GM19438 (cell line): Measurements from ENCODE around the gene FOXF1.

Experiments used
- ATAC-seq: cut with Tn5 transposase; IDR thresholded peaks from one replicate; pipeline ENCODE4 v1.9.1; 2021; ENCODE audit warnings: low read depth; ENCODE audit not compliant: unreplicated experiment

Gene FOXF1

DNA sequence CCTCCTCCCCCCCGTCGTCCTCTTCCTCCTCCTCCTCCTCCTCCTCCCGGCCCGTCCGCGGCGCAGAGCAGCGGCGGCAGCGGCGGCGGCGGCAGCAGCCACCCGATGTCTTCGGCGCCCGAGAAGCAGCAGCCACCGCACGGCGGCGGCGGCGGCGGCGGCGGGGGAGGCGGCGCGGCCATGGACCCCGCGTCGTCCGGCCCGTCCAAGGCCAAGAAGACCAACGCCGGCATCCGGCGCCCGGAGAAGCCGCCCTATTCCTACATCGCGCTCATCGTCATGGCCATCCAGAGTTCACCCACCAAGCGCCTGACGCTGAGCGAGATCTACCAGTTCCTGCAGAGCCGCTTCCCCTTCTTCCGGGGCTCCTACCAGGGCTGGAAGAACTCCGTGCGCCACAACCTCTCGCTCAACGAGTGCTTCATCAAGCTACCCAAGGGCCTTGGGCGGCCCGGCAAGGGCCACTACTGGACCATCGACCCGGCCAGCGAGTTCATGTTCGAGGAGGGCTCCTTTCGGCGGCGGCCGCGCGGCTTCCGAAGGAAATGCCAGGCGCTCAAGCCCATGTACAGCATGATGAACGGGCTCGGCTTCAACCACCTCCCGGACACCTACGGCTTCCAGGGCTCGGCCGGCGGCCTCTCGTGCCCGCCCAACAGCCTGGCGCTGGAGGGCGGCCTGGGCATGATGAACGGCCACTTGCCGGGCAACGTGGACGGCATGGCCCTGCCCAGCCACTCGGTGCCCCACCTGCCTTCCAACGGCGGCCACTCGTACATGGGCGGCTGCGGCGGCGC, at the start of gene FOXF1:
FOXF1 (plus strand) TSS at position 63 of the 797 bp plus-strand sequence; CDS start at position 106, 43 bp downstream.
- ATAC-seq: no peak

- ATAC-seq: no peak
These were observed 49.3 kb upstream of the FOXF1 start for GRCh38 chr16:86461037-86461436.

DNA sequence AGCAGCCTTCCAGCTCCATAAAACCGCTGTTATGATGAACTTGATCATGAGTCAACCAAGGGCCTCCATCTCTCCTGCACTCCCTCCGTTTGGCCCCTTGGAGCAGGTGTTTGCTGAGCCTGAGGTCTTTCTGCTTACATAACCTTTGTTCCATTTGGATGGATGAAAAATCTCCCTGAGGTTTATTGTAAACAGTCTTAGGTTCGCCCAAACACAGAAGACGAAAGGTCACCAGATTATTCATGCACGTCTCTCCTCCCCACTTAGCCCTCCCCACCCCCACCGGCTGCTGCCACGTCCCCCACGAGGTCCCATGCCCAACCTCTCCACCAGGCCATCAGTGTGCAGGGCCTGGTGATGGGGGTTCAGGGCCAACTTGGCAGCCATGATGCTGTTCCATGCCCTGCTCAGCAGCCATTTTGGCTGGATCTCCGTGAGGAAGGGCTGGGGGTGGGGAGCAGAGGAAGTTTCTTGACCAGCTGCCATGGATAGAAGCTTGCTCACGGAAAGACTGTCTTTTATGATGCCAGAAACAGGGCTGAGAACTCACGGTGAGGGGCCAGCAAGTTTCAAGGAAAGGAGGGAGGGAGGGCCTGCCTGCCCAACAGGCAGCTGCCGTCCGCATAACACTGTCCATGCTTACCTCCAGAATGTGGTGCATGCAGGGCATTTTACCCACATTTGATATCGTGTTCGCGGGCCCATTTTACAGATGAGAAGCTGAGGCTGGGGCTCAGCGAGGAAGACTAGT, 47.8 kb upstream of the FOXF1 start:
- no peak for ATAC-seq

GRCh38 chr16:86464044-86464443, 46.3 kb upstream of the FOXF1 start:
- ATAC-seq: no peak

- ATAC-seq: no peak
These were observed 44.9 kb upstream of the FOXF1 start for GRCh38 chr16:86465434-86465833.

- ATAC-seq: no peak
These were observed 43.5 kb upstream of the FOXF1 start for GRCh38 chr16:86466696-86467406.

- ATAC-seq: no peak
These were observed 42.8 kb upstream of the FOXF1 start for GRCh38 chr16:86467490-86467889.

- ATAC-seq: no peak
These were observed 39.4 kb upstream of the FOXF1 start for GRCh38 chr16:86470964-86471363.

DNA sequence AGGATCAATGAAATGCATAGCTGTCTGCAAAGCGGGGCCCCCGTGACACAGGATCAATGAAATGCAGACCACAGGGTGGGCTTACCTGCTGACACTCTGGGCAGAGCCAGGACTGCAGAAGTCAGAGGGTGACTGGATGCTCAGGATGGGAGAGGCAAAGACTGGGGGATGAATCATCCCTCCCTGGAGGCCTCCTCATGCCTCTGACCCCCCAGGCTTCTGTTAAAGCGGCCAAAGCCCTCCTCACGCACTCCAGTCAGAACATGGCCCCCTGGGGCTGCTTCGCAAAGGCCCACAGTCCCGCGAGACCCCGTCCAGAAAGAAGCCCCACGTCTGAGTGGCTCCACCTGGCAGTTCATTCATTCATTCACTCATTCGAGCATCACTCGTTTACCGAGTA, 38.4 kb upstream of the FOXF1 start:
- ATAC-seq: no peak

DNA sequence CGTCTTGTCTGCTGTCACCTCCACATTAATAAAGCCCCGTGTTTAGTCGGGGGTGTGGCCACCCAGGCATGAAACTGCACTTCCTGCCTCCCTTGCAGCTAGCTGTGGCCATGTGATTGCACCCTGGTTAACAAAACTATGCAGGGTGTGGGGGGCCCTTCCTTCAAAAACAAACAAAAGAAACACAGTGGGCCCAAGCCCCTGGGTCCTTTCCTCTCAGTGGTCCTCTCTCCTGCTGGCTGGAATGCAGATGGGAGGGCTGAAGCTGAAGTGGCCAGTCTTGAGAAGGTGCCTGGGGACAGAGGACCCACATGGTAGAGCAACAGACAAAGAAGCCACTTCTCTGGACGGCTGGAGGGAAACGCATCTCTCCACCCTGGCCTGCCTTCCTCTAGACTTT, 38.0 kb upstream of the FOXF1 start:
- no peak for ATAC-seq

- ATAC-seq: no peak
These were observed 33.3 kb upstream of the FOXF1 start for GRCh38 chr16:86476956-86477534.

- no peak for ATAC-seq
These were observed 32.7 kb upstream of the FOXF1 start for GRCh38 chr16:86477642-86478041.

DNA sequence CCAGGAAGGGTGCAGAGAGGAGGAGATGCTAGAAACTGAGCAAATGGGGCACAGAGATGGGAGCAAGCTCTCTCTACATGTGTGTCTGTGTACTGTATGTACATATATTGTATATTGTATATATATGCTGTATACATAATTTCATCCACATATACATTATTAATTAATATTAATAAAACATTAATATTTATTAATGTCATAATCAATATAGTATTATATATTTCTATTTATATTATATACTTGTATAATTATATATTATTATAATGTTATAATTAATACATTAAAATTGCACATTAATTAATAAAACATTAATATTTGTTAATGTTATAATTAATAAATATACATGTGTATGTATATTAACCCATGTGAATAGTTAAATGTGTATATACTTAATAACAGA, 31.5 kb upstream of the FOXF1 start:
- no peak for ATAC-seq

DNA sequence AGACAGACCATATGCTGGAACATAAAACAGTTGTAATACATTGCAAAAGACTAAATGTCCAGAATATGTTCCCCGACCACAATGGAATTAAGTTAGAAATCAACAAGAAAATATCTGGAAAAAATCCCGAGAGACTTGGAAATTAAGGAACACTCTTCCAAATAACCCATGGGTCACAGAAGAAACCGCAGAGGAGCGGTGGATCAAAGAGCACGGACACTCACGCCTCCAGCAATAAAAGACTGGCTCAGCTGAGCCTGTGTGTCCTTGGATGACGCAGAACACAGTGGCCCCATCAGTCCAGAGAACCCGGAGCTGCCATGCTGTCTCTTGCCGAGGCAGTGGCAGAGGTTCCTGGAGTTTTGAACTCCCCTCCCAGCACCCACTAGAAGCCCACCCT, 30.9 kb upstream of the FOXF1 start:
- ATAC-seq: no peak

DNA sequence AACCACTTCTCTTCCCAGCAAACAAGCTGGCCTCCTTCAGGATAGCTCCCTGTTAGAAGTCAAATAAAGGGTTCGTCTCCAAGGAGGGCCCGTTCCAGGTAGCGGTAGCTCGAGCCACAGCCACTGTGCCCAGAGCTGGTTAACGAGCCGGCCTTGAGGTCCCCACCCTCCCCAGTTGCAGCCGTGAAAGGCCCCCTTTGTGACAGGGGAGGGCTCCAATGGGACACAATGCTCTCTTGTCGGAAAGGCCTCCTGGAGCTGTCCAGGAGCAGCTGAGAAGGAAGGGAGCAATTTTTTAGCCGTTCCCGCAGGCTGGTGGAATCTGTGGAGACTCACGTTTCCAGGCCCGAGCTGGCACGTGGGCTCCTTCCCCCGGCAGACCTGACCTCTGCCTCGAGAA, 29.9 kb upstream of the FOXF1 start:
- no peak for ATAC-seq

DNA sequence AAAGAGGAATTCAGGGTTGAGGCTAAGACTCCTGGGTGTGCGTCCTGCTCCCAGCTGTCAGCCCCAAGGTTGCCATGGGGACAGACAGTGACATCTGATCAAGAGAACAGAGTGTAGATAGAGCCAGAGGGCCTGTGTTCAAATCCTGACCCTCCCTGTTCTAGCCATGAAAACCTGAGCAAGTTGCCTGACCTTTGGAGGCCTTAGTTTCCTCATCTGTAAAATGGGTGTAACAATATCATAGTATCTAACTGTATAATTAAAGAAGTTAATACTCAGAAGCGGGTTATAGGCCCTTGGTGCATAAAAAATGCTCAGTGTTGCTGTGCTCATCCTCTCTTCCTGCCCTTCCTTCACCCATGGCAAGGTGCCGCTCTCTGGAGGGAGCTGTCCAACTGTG, 28.7 kb upstream of the FOXF1 start:
- no peak for ATAC-seq

- no peak for ATAC-seq
These were observed 26.1 kb upstream of the FOXF1 start for GRCh38 chr16:86484240-86484639.

DNA sequence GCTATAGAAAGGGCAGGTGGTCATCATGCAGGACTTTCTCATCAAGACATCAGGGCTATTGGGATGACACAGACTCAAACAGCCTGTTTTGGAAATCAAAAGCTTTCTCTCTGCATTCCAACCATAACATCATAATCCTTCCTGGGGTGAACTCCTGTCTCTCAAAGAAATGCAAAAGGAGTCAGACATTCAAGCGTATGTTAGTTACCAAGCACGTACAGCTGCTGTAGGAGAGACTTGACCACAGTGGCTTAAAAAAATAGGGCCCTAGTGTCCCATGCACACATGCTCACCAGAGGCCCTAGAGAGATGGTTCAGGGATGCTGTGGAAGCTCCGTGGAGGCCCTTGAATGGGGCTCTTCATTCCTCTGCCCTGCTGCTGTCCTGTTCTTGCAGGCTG, 24.6 kb upstream of the FOXF1 start:
- ATAC-seq: no peak

GRCh38 chr16:86490859-86491639, 19.3 kb upstream of the FOXF1 start:
- no peak for ATAC-seq

DNA sequence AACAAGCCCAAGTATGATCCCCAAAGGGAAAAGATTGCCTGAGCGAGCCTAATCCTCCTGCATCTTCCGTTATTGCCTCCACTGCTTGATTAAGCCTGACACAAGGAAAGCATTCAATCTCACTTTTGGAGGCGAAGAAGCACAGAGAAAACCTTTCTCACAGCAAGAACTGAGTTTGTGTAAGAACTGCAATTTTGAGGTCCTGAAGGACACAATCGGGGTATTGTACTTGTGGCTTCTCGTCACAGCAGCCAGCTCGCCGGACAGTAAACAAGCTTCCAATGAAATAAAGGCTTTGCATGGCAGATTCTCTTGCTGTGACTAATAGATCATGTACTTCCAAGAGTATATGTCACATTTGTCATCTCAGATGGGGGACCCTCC, 18.7 kb upstream of the FOXF1 start:
- no peak for ATAC-seq
